HG03457 (cell line): ENCODE results near the gene BMERB1.
"Not testable (repeated sequence)": the region's sequence is repeated elsewhere in the genome, so short reads cannot be mapped to it uniquely, and the experiment has no call there.

ENCODE experiments used
- ATAC-seq: cut with Tn5 transposase; IDR thresholded peaks from one replicate; pipeline ENCODE4 v1.9.1; 2021; ENCODE audit warnings: moderate number of reproducible peaks; ENCODE audit not compliant: unreplicated experiment

BMERB1 gene

GRCh38 chr16:15548482-15548891, 114.1 kb downstream of the BMERB1 start:
- no peak for ATAC-seq

- no peak for ATAC-seq
Observed at GRCh38 chr16:15552507-15552906, 118.1 kb downstream of the BMERB1 start.

- ATAC-seq = no peak
Observed at GRCh38 chr16:15553313-15554088, 119.1 kb downstream of the BMERB1 start.

GRCh38 chr16:15556130-15556529, 121.7 kb downstream of the BMERB1 start:
- ATAC-seq = no peak

GRCh38 chr16:15557258-15557657, 122.9 kb downstream of the BMERB1 start:
- ATAC-seq = no peak

- ATAC-seq = no peak
Observed at GRCh38 chr16:15559176-15559575, 124.8 kb downstream of the BMERB1 start.

GRCh38 chr16:15564604-15565339, 130.4 kb downstream of the BMERB1 start:
- no peak for ATAC-seq

GRCh38 chr16:15566095-15566494, 131.7 kb downstream of the BMERB1 start:
- no peak for ATAC-seq

GRCh38 chr16:15567823-15568222, 133.4 kb downstream of the BMERB1 start:
- no peak for ATAC-seq

- ATAC-seq = not testable (repeated sequence)
Observed at GRCh38 chr16:15570666-15571065, 136.3 kb downstream of the BMERB1 start.

- ATAC-seq = no peak
Observed at GRCh38 chr16:15571557-15571956, 137.2 kb downstream of the BMERB1 start.

- ATAC-seq = no peak
Observed at GRCh38 chr16:15572329-15573001, 138.1 kb downstream of the BMERB1 start.

GRCh38 chr16:15573274-15573895, 139.0 kb downstream of the BMERB1 start:
- ATAC-seq = no peak

- ATAC-seq = not testable (repeated sequence)
Observed at GRCh38 chr16:15573896-15574613, 139.7 kb downstream of the BMERB1 start.

GRCh38 chr16:15574614-15574948, 140.2 kb downstream of the BMERB1 start:
- ATAC-seq = no peak

GRCh38 chr16:15575293-15576049, 141.1 kb downstream of the BMERB1 start:
- ATAC-seq = no peak

- ATAC-seq = no peak
Observed at GRCh38 chr16:15576960-15577958, 142.9 kb downstream of the BMERB1 start.

- ATAC-seq = no peak
Observed at GRCh38 chr16:15578824-15579223, 144.4 kb downstream of the BMERB1 start.
